ENCODE measurements around the gene PLEKHJ1.

Gene PLEKHJ1

GRCh38 chr19:2269244-2270156 lies 33.4 kb upstream of the PLEKHJ1 start:
- DNase-seq (ENCODE audit: low read depth), result peak; percentile 67

DNA sequence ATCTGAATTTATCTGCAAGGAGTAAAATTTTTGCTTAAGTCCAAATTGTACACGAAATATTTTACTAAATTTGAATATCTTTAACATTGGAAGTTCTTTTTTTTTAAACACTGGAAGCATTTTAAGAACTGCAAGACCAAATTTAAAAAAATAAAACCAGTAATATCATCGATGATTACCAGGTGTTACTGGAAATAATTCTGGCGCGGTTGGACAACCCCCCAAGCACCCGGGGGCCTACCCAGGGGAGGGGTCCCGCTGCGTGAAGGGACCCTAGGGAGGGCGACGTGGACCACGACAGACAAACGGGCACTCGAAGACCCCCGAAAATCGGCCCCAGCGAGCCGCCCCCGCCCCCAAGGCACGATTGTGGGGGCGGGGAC lies 32.7 kb upstream of the PLEKHJ1 start:
- no peak for DNase-seq (ENCODE audit: low read depth)

GRCh38 chr19:2268480-2268830 lies 32.3 kb upstream of the PLEKHJ1 start:
- DNase-seq (ENCODE audit: low read depth), result no peak

DNA sequence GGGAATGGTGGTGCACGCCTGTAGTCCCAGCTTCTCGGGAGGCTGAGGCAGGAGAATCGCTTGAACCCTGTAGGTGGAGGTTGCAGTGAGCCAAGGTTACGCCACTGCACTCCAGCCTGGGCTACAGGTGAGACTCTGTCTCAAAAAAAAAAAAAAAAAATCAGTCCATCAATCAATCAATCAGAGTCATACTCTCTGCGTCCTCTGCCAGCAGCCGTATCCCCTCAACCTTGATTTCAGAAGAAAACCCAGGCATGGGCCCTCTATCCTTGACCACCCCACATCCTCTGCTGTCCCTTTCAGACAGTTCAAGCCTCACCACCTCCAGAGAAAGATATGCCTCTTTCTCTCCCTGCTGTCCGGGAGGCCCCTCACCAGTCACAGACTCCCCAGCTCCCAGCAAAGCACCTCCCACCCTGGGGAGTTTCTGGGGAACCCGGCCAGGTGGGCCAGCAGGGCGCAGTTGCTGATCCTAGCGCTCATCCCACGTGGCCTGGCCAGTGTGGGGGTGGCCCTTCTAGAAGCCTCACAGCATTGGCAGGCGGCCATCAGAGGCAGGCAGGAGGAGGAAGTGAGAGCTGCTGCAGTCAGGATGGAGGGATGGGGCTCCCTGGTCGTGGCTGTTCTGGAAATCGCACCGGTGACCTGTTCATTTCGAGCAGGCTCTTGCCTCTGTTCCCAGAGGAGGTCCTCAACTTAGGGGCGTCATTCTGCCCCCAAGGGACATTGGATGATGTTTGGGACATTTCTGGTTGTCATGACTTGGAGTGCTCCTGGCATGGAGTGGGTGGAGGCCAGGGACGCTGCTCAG lies 30.3 kb upstream of the PLEKHJ1 start:
- DNase-seq (ENCODE audit: low read depth), result no peak

DNA sequence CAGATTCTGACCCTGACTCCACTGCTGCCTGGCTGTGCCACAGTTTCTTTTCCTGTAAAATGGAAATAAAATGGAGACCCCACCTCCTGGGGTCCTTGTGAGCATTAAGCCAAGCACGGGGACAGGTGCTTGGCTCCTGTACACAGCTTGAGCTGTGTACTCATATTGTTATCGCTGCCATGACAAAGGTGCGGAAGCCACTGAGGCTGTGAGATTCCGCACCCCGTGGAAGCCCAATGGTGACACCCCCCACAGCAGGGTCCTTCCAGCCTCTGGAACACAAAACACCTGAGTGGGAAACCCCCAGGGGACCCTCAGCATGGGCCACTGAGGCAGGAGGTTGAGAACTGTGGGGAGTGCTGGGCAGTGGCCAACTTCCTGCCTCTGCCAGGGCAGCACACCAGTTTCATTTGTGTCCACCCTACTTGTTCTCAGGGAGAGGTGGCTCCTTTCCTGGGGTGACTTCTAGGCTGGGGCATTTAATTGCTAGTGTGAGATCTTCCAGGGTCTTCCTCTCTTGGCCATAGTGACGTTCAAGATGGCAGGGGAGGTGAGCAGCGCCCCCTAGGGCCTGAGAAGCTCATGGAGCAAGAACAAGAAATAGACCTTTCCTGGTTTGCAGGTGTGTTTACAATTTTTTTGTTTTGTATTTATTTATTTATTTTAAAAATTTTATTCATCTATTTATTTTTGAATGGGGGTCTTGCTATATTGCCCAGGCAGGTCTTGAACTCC lies 25.5 kb upstream of the PLEKHJ1 start:
- DNase-seq (ENCODE audit: low read depth), result no peak

DNA sequence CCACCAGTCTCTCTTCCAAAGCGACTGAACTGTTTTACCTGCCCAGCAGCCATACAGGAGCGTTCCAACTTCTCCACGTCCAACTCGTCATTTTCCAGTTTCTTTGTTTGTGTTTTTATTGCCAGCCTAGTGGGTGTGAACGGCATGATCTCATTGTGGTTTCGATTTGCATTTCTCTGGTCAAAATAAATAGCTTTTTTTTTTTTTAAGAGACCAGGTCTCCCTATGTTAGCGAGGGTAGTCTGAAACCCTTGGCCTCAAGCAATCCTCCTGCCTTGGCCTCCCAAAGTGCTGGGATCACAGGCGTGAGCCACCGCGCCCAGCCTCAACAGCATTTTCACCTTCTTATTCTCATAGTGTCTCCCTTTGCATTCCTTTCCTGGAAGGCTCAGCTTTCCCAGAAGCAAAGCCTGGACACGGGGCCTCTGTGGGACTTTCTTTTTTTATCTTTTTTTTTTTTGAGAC lies 24.2 kb upstream of the PLEKHJ1 start:
- no peak for DNase-seq (ENCODE audit: low read depth)

DNA sequence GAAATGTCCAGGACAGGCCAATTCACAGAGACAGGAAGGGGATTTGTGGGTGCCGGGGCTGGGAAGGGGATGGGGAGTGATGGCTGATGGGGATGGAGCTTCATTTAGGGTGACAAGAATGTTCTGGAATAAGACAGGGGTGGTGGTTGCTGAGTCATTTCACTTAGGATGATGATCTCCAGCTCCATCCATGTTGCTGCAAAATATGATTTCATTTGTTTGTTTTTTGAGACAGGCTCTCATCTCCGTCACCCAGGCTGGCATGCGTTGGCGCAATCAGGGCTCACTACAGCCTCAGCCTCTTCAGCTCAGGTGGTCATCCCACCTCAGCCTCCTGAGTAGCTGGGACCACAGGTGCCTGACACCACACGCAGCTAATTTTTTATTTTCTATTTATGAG lies 23.2 kb upstream of the PLEKHJ1 start:
- no peak for DNase-seq (ENCODE audit: low read depth)

GRCh38 chr19:2255982-2256685 lies 20.0 kb upstream of the PLEKHJ1 start, which contains the start of gene JSRP1:
Gene JSRP1, minus strand, starts transcription at chr19:2256417. Its CDS starts 1,103 bp downstream, at chr19:2255314.
- no peak for DNase-seq (ENCODE audit: low read depth)

GRCh38 chr19:2255112-2255845 lies 19.1 kb upstream of the PLEKHJ1 start:
- no peak for DNase-seq (ENCODE audit: low read depth)

GRCh38 chr19:2254064-2254872 lies 18.1 kb upstream of the PLEKHJ1 start:
- no peak for DNase-seq (ENCODE audit: low read depth)

- no peak for DNase-seq (ENCODE audit: low read depth)
Measured at GRCh38 chr19:2253106-2254063, 17.3 kb upstream of the PLEKHJ1 start.

DNA sequence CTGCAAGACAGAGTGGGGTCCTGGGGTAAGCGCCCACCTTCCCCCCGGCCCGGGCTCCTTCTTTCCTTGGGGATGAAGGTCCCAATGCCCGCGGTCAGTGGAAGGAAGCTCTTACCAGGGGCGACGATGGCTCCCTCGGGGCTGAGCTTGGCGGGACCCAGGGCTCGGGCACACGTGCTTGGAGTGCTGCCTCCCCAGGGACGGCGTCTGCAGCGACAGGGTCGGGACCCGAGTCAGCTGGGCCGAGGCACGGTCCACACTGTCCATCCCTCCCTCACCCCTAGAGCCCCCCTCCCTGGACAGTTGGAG lies 16.6 kb upstream of the PLEKHJ1 start:
- DNase-seq (ENCODE audit: low read depth), result no peak

- DNase-seq (ENCODE audit: low read depth), result no peak
Measured at GRCh38 chr19:2252055-2252796, 16.1 kb upstream of the PLEKHJ1 start.

DNA sequence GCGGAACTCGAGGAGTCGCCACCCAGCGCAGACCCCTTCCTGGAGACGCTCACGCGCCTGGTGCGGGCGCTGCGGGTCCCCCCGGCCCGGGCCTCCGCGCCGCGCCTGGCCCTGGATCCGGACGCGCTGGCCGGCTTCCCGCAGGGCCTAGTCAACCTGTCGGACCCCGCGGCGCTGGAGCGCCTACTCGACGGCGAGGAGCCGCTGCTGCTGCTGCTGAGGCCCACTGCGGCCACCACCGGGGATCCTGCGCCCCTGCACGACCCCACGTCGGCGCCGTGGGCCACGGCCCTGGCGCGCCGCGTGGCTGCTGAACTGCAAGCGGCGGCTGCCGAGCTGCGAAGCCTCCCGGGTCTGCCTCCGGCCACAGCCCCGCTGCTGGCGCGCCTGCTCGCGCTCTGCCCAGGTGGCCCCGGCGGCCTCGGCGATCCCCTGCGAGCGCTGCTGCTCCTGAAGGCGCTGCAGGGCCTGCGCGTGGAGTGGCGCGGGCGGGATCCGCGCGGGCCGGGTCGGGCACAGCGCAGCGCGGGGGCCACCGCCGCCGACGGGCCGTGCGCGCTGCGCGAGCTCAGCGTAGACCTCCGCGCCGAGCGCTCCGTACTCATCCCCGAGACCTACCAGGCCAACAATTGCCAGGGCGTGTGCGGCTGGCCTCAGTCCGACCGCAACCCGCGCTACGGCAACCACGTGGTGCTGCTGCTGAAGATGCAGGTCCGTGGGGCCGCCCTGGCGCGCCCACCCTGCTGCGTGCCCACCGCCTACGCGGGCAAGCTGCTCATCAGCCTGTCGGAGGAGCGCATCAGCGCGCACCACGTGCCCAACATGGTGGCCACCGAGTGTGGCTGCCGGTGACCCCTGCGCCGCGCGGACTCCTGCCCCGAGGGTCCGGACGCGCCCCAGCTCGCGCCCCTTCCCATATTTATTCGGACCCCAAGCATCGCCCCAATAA lies 15.3 kb upstream of the PLEKHJ1 start:
- no peak for DNase-seq (ENCODE audit: low read depth)

- no peak for DNase-seq (ENCODE audit: low read depth)
Measured at GRCh38 chr19:2250766-2251105, 14.6 kb upstream of the PLEKHJ1 start.

- DNase-seq (ENCODE audit: low read depth), result no peak
Measured at GRCh38 chr19:2249880-2250765, 14.0 kb upstream of the PLEKHJ1 start.

Data from non-pigmented ciliary epithelial cell (primary cell).